ENCODE data around the gene CELF4. TPM values are rescaled to one million over a fixed set of nuclear protein-coding genes. Genes with fewer than 3 reads are reported as not detected.

CELF4 gene
- total and polyA plus RNA-seq, 10 of the 15 experiments (the other 5 are each of a cell fraction or from before 2014, with no cell fraction given): 0.03 to 0.32 TPM; not detected in 8

- no peak for TF ChIP-seq SMAD5 (IDR thresholded peaks at IDR 0.05; ENCODE audit: low read depth)
- TF ChIP-seq TCF7 (IDR thresholded peaks at IDR 0.05; ENCODE audit: borderline replicate concordance): no peak
- TF ChIP-seq E2F4 (IDR thresholded peaks at IDR 0.05; ENCODE audit: low read depth, low read length): no peak
- no peak for TF ChIP-seq CBX5 (IDR thresholded peaks at IDR 0.05; ENCODE audit: low read depth)
- no peak for TF ChIP-seq ZNF24 (IDR thresholded peaks at IDR 0.05)
- no peak for TF ChIP-seq SREBF1 (IDR thresholded peaks at IDR 0.05; ENCODE audit: low read length)
- TF ChIP-seq ZSCAN29 (IDR thresholded peaks at IDR 0.05): no peak
- no peak for TF ChIP-seq FOXM1 (IDR thresholded peaks at IDR 0.05; ENCODE audit: low read depth, low read length)
- TF ChIP-seq ZBTB40 (IDR thresholded peaks at IDR 0.05; ENCODE audit: borderline replicate concordance): no peak
- no peak for TF ChIP-seq RELB (IDR thresholded peaks at IDR 0.05; ENCODE audit: low read depth)
- TF ChIP-seq CHD2 (IDR thresholded peaks at IDR 0.05; ENCODE audit: borderline replicate concordance, low read depth, low read length): no peak
- TF ChIP-seq NRF1 (conservative IDR thresholded peaks at IDR 0.05; ENCODE audit: low read depth, low read length): no peak
- TF ChIP-seq GATAD2B (conservative IDR thresholded peaks at IDR 0.05; ENCODE audit: low read depth): no peak
- TF ChIP-seq EGR1 (IDR thresholded peaks at IDR 0.05; ENCODE audit: borderline replicate concordance in 1 of 2, low read depth in 2 of 2, low read length in 2 of 2): no peak
- TF ChIP-seq CHD1 (IDR thresholded peaks at IDR 0.05; ENCODE audit: low read depth, low read length): no peak
- no peak for TF ChIP-seq CREB1 (IDR thresholded peaks at IDR 0.05; ENCODE audit: low read depth)
- Histone ChIP-seq H2AFZ (ENCODE audit: control insufficient read depth, low read depth, low read length) (no peak overlapping the region), H3K4me3 (no peak overlapping the region), H4K20me1 (ENCODE audit: control insufficient read depth, insufficient read depth) (no peaks in the 10 kb centered on the region), H3K79me2 (ENCODE audit: control insufficient read depth, insufficient read depth, low read length) (no peaks in the 10 kb centered on the region), H3K27ac (ENCODE audit: control insufficient read depth, insufficient read depth) (no peak overlapping the region), H3K27me3 (replicated peaks in 1 of 2; ENCODE audit: control insufficient read depth in 2 of 2, insufficient read depth in 2 of 2, low read length in 1 of 2) (no peaks in the 10 kb centered on the region), H3K36me3 (ENCODE audit: control insufficient read depth in 2 of 2, insufficient read depth in 2 of 2, low read length in 1 of 2) (no peaks in the 10 kb centered on the region), H3K4me2 (ENCODE audit: control insufficient read depth, insufficient read depth) (no peak overlapping the region), H3K9ac (ENCODE audit: control insufficient read depth, insufficient read depth, low read length) (no peak overlapping the region), H3K9me3 (replicated peaks; ENCODE audit: control insufficient read depth, insufficient read depth, low read length) (no peaks in the 10 kb centered on the region), H3K4me1 (ENCODE audit: control insufficient read depth, insufficient read depth, low read length) (no peaks in the 10 kb centered on the region)
- CTCF ChIA-PET: no interaction called here
- WGBS (ENCODE audit: insufficient coverage, insufficient replicate concordance, low lambda C conversion rate, missing lambda C conversion rate): 48% methylated on average over 7 of the region's 7 CpGs
- RAD21 ChIA-PET (ENCODE audit: unreplicated experiment): no interaction called here
- ATAC-seq (no peak), FAIRE-seq (no peak), DNase-seq (ENCODE audit: low read depth, low spot score) (no peak)
- POLR2A ChIA-PET: no interaction called here
- intact Hi-C loops (cut with micrococcal nuclease; ENCODE audit: unreplicated experiment) (no loop called here), in situ Hi-C loops (cut with MboI) (no loop called here)
- no TSS peak for BruUV-seq (replicated peaks)
- SMC1A ChIA-PET (ENCODE audit: uncharacterized antibody, unreplicated experiment): no interaction called here
Observed at GRCh38 chr18:37577051-37577611, 11.5 kb upstream of the CELF4 start.

Measured in GM12878 (cell line).